Activated CD8-positive, alpha-beta memory T cell treated with anti-CD3 and anti-CD28 coated beads for 48 hours (primary cell): Measurements from ENCODE around the gene NPDC1.
A peak's percentile ranks its signal among the peaks of the same experiment; 100 is the strongest.

ENCODE experiments used
- DNase-seq, 3 experiments: peaks; one replicate each; pipeline ENCODE4 v3.0.0-alpha.2; 2020; ENCODE audit warnings: low read depth in 2 of 3, low spot score in 2 of 3

The NPDC1 gene

DNA sequence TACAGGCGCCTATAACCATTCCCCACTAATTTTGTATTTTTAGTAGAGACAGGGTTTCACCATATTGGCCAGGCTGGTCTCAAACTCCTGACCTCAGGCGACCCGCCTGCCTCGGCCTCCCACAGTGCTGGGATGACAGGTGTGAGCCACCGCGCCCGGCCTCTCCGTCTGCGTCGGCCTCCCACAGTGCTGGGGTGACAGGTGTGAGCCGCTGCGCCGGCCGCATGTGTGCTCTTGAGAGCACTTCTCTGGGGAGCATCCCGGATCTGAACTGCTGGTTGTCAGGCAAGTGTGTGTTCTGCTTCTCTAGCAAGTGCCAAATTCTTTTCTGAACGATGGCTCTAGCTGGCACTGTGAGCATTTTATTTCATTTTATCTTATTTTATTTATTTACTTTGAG is 11.6 kb upstream of the NPDC1 start:
- DNase-seq, result no peak

DNA sequence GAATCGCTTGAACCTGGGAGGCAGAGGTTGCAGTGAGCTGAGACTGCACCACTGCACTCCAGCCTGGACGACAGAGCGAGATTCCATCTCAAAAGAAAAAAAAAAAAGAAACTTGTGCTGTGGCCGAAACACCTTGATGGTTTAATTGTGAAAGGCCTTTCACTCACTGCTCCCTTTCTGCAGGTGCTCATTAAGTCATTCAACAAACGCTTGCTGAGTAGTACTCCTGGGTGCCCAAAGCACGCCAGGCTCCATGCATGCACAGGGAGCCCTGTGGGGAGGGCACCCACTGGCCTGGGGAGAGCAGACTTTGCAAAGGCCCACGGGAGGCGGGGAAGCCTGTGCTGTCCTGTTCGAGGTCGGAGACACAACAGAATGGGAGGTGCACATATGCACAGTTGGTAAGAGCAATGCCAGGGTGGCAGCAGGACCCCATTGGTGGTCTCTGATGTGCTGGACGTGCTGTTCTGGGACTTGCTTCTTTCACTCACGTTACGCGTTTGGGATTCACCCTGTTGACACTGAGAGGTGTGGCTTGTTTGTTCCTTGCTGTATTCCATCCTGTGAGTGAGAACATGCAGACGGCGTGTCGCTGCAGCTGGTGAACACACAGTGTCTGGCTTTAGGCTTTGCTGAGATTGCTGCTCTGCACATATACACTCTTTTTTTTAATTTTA is 10.9 kb upstream of the NPDC1 start:
- DNase-seq, result no peak

- DNase-seq, result no peak
Observed at GRCh38 chr9:137055385-137056364, 9.7 kb upstream of the NPDC1 start.

DNA sequence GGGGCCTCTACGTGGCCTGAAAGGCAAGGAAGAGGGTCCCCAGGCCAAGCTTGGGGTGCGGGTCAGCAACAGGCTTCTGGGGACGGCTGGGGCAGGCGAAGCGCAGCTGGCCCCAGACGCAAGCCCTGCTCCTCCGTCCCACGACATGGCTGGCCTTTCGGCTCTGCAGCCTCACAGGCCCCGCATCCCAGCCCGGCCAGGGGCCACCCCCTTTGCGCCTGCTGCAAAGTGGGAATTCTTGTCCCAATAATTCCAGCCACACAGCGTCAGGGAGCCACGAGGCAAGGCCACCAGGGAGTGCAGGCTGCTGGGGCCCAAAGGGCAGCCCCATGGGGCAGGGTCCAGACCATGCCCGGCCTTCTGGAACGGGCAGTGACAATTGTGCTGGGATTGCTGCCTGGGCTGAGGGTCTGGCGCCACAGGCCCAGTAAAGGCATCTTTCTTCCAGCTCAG is 9.0 kb upstream of the NPDC1 start:
- no peak for DNase-seq

DNA sequence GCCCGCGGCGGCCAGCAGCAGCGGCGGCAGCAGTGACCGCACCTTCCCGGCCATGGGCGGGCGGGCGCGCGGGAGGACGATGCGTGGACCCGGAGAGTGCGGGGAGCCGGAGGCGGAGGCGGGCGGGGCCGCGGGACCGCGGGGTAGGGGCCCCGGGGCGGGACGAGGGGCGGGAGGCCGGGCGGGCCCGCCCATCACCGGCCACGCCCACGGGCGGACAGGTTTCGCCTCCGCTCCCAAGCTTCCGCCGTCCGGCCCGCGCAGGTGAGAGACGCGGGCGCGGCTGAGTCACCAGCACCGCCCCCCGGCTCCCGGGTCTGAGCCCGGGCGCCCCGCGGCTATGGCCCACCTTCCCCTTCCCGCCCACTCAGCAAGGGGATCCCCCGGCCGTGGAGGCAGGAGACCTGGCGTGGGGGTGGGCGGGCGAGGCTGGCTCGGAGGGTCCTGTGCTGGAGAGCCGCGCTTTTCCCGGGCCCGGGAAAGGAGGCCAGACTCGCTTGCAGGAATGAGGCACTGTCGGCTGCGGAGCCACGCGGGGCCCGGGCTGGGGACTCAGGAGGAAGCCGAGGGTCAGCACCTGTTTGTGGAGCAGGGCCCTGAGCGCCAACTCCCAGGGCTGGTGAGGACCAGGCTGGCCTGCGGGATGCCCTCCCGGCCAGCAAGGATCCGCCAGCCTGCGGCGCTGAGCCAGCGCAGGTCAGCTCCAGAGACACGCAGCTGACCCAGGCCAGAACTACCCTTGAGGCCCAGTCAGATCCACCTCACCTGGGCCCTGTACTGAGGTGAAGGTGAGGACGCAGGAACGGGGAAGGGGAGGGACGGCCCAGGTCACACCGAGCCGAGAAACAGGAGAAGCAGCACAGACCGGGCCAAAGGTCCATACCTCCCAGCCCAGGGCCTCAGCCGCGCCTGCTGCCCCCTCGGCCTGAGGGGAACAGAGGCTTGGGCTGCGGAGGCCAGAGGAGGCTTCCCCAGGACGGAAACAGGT is 8.3 kb upstream of the NPDC1 start, which contains the start of gene ENTPD2:
Gene ENTPD2, minus strand, starts transcription at position 118 of the 988 bp plus-strand sequence. Its CDS starts 64 bp downstream, at position 54.
- no peak for DNase-seq

- no peak for DNase-seq
Observed at GRCh38 chr9:137052998-137053943, 7.3 kb upstream of the NPDC1 start.

GRCh38 chr9:137052293-137052692 is 6.3 kb upstream of the NPDC1 start:
- no peak for DNase-seq

DNA sequence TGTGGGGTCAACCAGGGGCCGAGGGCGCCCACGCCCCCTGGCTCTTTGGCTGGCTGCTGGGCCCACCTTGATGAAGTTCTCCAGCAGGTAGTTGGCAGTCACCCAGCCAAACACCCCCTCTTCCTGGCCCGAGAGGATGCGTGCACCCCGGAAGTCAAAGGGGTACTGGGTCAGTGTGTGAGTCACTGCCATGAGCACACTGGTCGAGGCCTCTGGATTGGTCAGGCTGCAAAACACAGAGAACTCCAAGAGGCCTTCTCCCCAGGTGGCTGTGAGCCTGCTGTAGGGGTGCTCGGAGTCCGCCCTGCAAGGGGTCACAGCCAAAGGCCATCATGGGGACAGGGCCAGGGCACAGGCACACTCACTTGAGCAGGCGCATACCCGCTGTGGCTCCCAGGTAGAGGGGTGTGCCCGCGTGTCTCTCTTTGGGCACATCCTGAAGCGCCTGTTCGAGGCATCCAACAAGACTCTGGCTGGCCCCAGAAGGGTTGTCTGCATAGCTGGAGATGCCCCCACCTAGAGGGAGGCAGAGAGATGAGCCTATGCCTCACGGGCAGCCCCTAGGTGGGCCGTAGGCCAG is 5.3 kb upstream of the NPDC1 start:
- no peak for DNase-seq

DNA sequence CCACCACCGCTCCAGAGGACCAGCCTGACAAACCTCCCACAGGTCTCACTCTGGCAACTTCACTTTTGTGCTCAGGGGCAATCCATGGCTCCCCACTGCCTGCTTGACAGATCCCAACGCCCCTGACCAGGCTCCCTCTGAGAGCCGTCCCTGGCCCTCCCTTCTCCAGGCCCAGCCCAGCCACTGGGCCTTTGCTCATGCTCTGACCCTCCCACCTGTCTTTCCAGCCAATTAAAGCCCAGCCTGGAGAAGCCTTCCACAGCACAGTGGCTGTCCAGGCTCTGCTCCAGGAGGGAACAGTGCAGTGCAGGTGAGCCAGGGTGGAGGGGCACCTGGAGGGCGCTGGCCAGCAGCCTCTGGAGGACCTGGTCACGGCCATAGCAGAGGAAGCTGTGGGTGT is 4.6 kb upstream of the NPDC1 start:
- no peak for DNase-seq

DNA sequence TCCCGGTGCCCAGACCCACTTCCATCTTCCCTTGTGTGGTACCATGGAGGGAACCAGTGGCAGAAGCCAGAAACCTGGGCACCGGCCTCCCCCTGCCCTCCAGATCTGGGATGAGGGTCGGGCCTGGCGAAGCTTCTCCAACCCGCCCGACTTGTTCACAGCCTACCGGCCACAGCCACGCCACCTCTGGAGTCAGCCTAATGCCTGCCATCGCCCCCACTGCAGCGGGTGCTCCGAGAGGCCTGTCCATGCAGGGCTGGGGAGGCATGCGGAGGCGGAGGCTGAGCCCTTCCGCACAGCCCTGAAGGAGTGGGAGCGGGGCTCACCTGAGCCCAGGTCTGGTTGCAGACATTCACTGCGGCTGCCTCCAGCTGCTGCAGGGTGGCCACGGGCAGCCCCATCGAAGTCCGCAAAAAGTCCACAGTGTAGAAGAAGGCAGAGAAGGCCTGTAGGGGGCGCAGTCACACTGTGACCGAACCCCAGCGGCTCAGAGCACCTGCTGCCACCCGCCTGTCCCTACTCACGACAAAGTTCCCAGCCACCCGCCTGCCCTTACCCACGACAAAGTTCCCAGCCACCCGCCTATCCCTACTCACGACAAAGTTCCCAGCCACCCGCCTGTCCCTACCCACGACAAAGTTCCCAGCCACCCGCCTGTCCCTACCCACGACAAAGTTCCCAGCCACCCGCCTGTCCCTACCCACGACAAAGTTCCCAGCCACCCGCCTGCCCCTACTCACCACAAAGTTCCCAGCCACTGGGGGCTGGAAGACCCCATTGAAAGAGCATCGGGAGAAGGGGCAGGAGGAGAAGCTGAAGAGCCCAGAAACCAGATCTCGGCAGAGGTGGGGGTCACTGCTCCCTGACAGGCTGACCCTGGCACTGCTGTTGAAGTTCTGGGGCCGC is 3.8 kb upstream of the NPDC1 start:
- peak in 1 of 3 experiments; percentile 67 for DNase-seq

DNA sequence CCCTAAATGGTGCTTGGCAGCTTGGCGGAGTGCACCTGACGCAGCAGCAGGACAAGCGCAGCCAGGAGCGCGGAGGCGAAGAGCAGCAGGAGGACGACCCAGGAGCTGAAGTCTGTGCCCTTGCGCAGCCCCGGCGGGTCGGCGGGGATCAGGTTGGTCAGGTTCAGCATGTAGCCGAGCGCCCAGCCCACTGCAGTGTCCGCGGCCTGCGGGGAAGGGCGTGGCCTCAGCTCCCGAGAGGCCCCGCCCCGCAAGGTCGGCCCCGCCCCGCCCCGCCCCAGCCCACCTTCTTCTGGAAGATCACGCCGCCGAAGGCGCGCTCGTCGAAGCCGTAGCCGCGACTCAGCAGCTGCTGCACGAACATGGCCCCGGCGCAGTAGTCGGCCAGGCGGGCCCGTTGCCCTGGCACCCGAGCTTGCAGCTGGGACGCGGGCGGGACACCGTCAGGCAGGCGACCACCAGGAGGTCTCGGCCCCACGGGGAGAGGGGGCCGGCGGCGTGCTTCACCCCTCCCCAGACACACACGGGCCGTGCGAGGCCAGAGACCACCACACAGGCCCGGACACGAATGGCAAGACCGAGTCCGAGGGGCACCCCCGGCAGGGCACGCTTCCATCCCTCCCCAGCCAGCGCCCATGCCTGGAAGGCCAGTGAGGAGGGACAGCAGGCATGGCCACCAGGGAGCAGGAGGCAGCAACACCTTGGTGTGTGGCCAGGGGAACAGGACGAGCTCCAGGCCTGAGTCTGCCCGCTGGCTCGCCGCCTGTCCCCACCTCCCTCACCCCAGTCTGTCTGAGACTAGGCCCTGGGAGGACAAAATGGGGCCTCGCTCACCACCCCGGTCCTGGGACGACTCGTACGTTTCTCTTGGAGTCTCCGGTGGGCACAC is 2.9 kb upstream of the NPDC1 start:
- DNase-seq, result no peak

GRCh38 chr9:137045294-137046087 is 486 bp downstream of the NPDC1 start:
- DNase-seq, result no peak

DNA sequence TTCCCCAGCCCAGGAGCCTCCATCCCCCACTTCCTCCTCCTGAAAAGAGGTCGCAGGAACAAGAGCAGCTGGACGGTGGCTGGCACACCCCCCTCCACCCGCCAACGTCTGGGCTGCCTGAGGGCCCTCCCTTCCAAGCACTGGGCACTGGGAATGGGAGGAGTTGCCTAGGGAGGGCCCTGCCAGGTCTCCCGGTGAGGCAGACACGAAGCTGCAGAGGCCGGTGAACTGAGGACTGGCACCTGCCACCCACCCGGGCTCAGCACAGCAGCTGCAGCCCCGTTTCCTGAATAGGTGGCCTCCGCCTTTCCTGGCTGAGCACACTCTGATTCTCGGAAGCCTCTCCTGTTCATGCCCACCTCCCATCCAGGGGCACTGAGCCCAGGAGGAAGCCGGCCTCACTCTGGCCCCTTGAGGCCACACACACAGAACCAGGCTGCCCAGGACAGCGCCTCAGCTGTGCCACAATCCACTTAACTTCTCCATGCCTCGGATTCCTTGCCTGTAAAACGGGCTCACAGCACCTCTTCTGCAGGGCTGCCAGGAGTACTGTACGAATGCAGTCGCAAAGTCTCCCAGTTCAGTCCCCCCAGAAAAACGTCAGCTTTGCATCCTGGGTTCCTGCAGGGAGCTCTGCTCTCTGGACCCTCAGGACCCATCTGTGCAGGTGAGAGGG is 1.3 kb downstream of the NPDC1 start:
- no peak for DNase-seq

DNA sequence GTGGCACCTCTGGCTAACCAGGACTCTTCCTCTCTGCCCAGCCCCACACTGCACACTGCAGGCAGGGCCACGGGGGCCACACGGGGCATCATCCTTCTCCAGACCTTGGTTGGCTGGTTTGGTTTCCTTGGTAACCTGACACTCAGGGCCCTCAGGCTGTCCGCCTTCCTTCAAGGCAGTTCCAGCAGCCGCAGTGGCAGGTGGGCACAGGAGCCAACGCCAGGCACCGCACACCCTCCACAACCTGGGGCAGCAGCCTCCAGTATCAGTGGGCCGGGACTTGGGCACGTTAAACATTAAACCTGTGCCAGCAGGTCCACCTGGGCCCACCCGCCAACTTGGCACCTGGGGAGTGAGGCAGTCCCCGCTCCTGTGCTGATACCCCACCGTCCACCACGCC is 1.9 kb downstream of the NPDC1 start:
- no peak for DNase-seq

DNA sequence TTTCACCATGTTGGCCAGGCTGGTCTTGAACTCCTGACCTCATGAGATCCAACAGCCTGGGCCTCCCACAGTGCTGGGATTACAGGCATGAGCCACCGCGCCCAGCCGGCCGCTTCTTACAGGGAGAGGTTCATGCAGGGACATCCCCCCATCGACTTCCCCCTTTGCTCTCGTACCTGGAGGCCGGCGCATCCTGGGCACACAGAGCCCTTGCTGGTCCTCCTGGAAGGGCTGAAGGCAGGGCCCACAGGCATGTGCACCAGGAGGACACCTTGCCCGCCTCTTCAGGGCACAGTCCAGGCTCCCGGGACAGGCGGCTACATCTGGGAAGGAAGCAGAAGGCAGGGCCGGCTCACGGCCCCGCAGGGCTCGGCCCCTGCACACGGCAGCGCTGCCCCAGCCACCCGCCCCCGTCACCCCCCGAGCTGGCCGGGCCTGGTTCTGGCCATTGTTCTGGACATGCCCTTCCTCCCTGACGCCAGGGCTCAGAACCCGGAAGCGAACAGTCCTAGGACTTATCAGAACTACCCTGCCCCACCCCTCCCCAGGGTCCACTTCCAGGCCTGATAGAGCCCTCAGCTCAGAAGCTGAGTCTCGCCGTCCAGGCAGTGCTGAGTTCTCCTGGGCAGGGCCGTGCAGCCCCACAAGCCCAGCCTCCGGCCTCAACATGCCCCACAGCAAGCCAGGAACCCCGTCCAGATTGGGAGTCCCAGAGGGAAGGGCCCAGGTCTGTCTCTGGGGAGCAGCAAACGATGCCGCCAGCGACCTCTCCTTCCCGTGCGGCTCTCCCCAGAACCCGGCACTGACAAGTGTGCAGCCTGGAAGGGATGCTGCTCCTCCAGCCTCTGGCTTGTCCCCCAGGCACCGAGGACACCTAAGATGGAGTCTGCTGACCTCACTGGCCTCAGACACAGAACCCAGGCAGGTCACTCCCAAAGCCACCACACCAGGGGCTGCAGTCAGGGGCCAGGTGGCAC is 2.9 kb downstream of the NPDC1 start:
- no peak for DNase-seq
